Astrocyte (in vitro differentiated cells and primary cell): ENCODE results near the gene SOWAHB. TPM values are rescaled to one million over a fixed set of nuclear protein-coding genes. Genes with fewer than 3 reads are reported as not detected.
A peak's percentile ranks its signal among the peaks of the same experiment; 100 is the strongest.

Experiments used
- DNase-seq: peaks from one replicate; pipeline ENCODE4 v3.0.0-alpha.2; 2010; ENCODE audit warnings: low read depth
- FAIRE-seq: peaks from 2 replicates; lab custom pipeline; 2011; peaks lifted over from hg19 to GRCh38; lab: Jason Lieb, UNC
- H2AFZ ChIP-seq: 2 replicates; pipeline ENCODE4 v1.6.0; 2012; ENCODE audit warnings: low read depth, low read length, inconsistent platforms
- H3K27ac ChIP-seq: 2 replicates; pipeline ENCODE4 v1.5.1; 2011; ENCODE audit warnings: low read depth, low read length, inconsistent platforms
- H3K27me3 ChIP-seq: 2 replicates; pipeline ENCODE4 v1.6.0; 2011; ENCODE audit warnings: low read length, inconsistent platforms; ENCODE audit not compliant: insufficient read depth
- H3K36me3 ChIP-seq: 2 replicates; pipeline ENCODE4 v1.5.1; 2011; ENCODE audit warnings: low read length, inconsistent platforms; ENCODE audit not compliant: insufficient read depth
- H3K4me1 ChIP-seq: 2 replicates; pipeline ENCODE4 v1.5.1; 2011; ENCODE audit warnings: low read length, inconsistent platforms; ENCODE audit not compliant: insufficient read depth
- H3K4me2 ChIP-seq: 2 replicates; pipeline ENCODE4 v1.6.0; 2012; ENCODE audit warnings: low read length, inconsistent platforms
- H3K4me3 ChIP-seq: 2 replicates; pipeline ENCODE4 v1.5.1; 2011; ENCODE audit warnings: low read depth, mild to moderate bottlenecking, low read length, inconsistent platforms; ENCODE audit not compliant: insufficient read depth
- H3K79me2 ChIP-seq: 2 replicates; pipeline ENCODE4 v1.6.0; 2012; ENCODE audit warnings: mild to moderate bottlenecking, low read length, inconsistent platforms; ENCODE audit not compliant: insufficient read depth
- H3K9ac ChIP-seq: 2 replicates; pipeline ENCODE4 v1.6.0; 2012; ENCODE audit warnings: mild to moderate bottlenecking, low read length, inconsistent platforms
- H3K9me3 ChIP-seq: 2 replicates; pipeline ENCODE4 v1.5.1; 2012; ENCODE audit warnings: low read depth, mild to moderate bottlenecking, low read length, inconsistent platforms; ENCODE audit not compliant: insufficient read depth
- H4K20me1 ChIP-seq: 2 replicates; pipeline ENCODE4 v1.6.0; 2012; ENCODE audit warnings: low read length, inconsistent platforms; ENCODE audit not compliant: insufficient read depth
- H3K27ac Mint-ChIP-seq: one replicate; pipeline ENCODE4 v1.8.0; 2021; ENCODE audit warnings: mild to moderate bottlenecking, mixed read lengths; ENCODE audit not compliant: unreplicated experiment
- H3K27me3 Mint-ChIP-seq: one replicate; pipeline ENCODE4 v1.8.0; 2021; ENCODE audit warnings: low read depth, mixed read lengths; ENCODE audit not compliant: unreplicated experiment
- H3K36me3 Mint-ChIP-seq: one replicate; pipeline ENCODE4 v1.8.0; 2021; ENCODE audit warnings: low read depth, mixed read lengths; ENCODE audit not compliant: unreplicated experiment
- H3K4me1 Mint-ChIP-seq: one replicate; pipeline ENCODE4 v1.8.0; 2021; ENCODE audit warnings: low read depth, mixed read lengths; ENCODE audit not compliant: unreplicated experiment
- H3K4me3 Mint-ChIP-seq: one replicate; pipeline ENCODE4 v1.8.0; 2021; ENCODE audit warnings: mild to moderate bottlenecking, moderate library complexity, mixed read lengths; ENCODE audit not compliant: unreplicated experiment
- H3K9me3 Mint-ChIP-seq: one replicate; pipeline ENCODE4 v1.8.0; 2021; ENCODE audit warnings: mild to moderate bottlenecking, mixed read lengths; ENCODE audit not compliant: unreplicated experiment
- CTCF ChIP-seq: IDR thresholded peaks from 2 replicates; pipeline ENCODE4 v1.5.1; 2011; ENCODE audit warnings: low read depth, mild to moderate bottlenecking, inconsistent platforms, low read length, moderate library complexity; ENCODE audit not compliant: insufficient read depth
- EZH2 ChIP-seq: IDR thresholded peaks from 2 replicates; pipeline ENCODE4 v1.6.1; 2012; ENCODE audit warnings: mild to moderate bottlenecking, low read length, inconsistent platforms; ENCODE audit not compliant: insufficient read depth
- total RNA-seq: library from RNA; stranded (reverse); gene quantifications from 2 replicates; pipeline ENCODE4 v1.2.1, GENCODE V29; 2021

SOWAHB gene
- total RNA-seq, 1 donor from 2014 or later: 6.8 TPM

- H3K27ac Mint-ChIP-seq: no peak overlapping the region
- FAIRE-seq: no peak
- TF ChIP-seq CTCF: no peak
- no peak for TF ChIP-seq EZH2
Observed at GRCh38 chr4:76909711-76910110, 11.8 kb upstream of the SOWAHB start.

GRCh38 chr4:76905521-76905920, 7.6 kb upstream of the SOWAHB start:
- peak overlapping the region; percentile 99 for H3K27ac Mint-ChIP-seq
- no peaks in the 10 kb centered on the region for H3K4me1 ChIP-seq
- no peaks in the 10 kb centered on the region for H3K36me3 ChIP-seq
- H2AFZ ChIP-seq: no peak overlapping the region
- FAIRE-seq (peak; percentile 84), DNase-seq (peak; percentile 84)
- no peak overlapping the region for H3K27ac ChIP-seq
- peaks cover 4% of the 10 kb centered on the region for H3K9me3 ChIP-seq
- no peaks in the 10 kb centered on the region for H4K20me1 ChIP-seq
- H3K36me3 Mint-ChIP-seq: peaks cover 17% of the 10 kb centered on the region
- no peak for TF ChIP-seq EZH2
- TF ChIP-seq CTCF: no peak
- peaks cover 25% of the 10 kb centered on the region for H3K9me3 Mint-ChIP-seq
- no peaks in the 10 kb centered on the region for H3K27me3 Mint-ChIP-seq
- H3K27me3 ChIP-seq: no peaks in the 10 kb centered on the region
- no peak overlapping the region for H3K9ac ChIP-seq
- no peak overlapping the region for H3K4me3 ChIP-seq
- no peak overlapping the region for H3K4me2 ChIP-seq
- H3K4me3 Mint-ChIP-seq: no peak overlapping the region
- no peaks in the 10 kb centered on the region for H3K79me2 ChIP-seq
- H3K4me1 Mint-ChIP-seq: peaks cover 19% of the 10 kb centered on the region

More at GRCh38 chr4:76909711-76910110, 11.8 kb upstream of the SOWAHB start:
- Histone ChIP-seq H3K4me2 (no peak overlapping the region), H2AFZ (no peak overlapping the region), H3K4me1 (no peaks in the 10 kb centered on the region), H3K9me3 (peaks cover 2% of the 10 kb centered on the region), H3K79me2 (no peaks in the 10 kb centered on the region), H4K20me1 (no peaks in the 10 kb centered on the region), H3K4me3 (no peak overlapping the region), H3K27me3 (no peaks in the 10 kb centered on the region), H3K36me3 (no peaks in the 10 kb centered on the region), H3K9ac (no peak overlapping the region), H3K27ac (no peak overlapping the region)
- peaks cover 22% of the 10 kb centered on the region for H3K9me3 Mint-ChIP-seq
- H3K4me3 Mint-ChIP-seq: no peak overlapping the region
- peaks cover 14% of the 10 kb centered on the region for H3K4me1 Mint-ChIP-seq
- peaks cover 17% of the 10 kb centered on the region for H3K36me3 Mint-ChIP-seq
- DNase-seq: no peak
- no peaks in the 10 kb centered on the region for H3K27me3 Mint-ChIP-seq

DNA sequence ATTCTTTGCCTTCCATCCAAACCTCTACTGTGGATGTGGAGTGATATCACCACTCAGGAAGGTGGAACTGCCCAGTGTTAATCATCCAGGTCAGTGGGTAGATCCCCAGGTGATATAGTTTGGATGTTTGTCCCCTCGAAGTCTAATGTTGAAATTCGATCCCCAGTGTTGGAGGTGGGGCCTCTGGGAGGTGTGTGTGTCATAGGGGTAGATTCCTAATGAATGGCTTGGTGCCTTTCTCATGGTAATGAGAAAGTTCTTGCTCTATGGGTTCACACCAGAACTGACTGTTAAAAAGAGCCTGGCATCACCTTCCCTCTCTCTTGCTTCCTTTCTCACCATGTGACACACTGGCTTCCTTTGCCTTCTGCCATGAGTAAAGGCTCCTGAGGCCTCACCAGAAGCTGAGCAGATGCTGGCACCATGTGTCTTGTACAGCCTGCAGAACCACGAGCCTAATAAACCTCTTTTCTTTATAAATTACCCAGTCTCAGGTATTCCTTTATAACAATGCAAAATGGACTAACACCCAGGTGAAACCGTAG, 6.8 kb upstream of the SOWAHB start:
- peaks cover 19% of the 10 kb centered on the region for H3K9me3 Mint-ChIP-seq
- H3K27me3 Mint-ChIP-seq: peaks cover 4% of the 10 kb centered on the region
- peaks cover 17% of the 10 kb centered on the region for H3K36me3 Mint-ChIP-seq
- peaks cover 19% of the 10 kb centered on the region for H3K4me1 Mint-ChIP-seq
- no peak overlapping the region for H3K4me2 ChIP-seq
- no peaks in the 10 kb centered on the region for H3K4me1 ChIP-seq
- no peak overlapping the region for H3K27ac ChIP-seq
- H3K9ac ChIP-seq: no peak overlapping the region
- peak overlapping the region; percentile 30 for H3K4me3 Mint-ChIP-seq
- no peaks in the 10 kb centered on the region for H4K20me1 ChIP-seq
- DNase-seq: no peak
- peak overlapping the region; percentile 99 for H3K27ac Mint-ChIP-seq
- H3K4me3 ChIP-seq: no peak overlapping the region
- no peak for FAIRE-seq
- peaks cover 4% of the 10 kb centered on the region for H3K9me3 ChIP-seq
- no peak for TF ChIP-seq EZH2
- no peak for TF ChIP-seq CTCF
- H3K36me3 ChIP-seq: no peaks in the 10 kb centered on the region
- no peaks in the 10 kb centered on the region for H3K79me2 ChIP-seq
- H3K27me3 ChIP-seq: peaks cover under 1% of the 10 kb centered on the region
- no peak overlapping the region for H2AFZ ChIP-seq
